ENCODE results near the gene ATG10. TPM values are rescaled to one million over a fixed set of nuclear protein-coding genes. Genes with fewer than 3 reads are reported as not detected.
"Not testable (repeated sequence)": the region's sequence is repeated elsewhere in the genome, so short reads cannot be mapped to it uniquely, and the experiment has no call there.

Gene ATG10
- polyA plus RNA-seq, 3 donors = 10.8 to 11.5 (median 11.3) TPM

GRCh38 chr5:82109915-82110314 lies 138.1 kb downstream of the ATG10 start:
- DNase-seq = not testable (repeated sequence)

- no peak for DNase-seq
Measured at GRCh38 chr5:82111191-82111590, 139.4 kb downstream of the ATG10 start.

GRCh38 chr5:82115858-82116257 lies 144.0 kb downstream of the ATG10 start:
- no peak for DNase-seq

- no peak for DNase-seq
Measured at GRCh38 chr5:82119889-82120288, 148.1 kb downstream of the ATG10 start.

GRCh38 chr5:82129723-82130285 lies 158.0 kb downstream of the ATG10 start:
- no peak for DNase-seq

- DNase-seq = no peak
Measured at GRCh38 chr5:82130602-82131001, 158.8 kb downstream of the ATG10 start.

- DNase-seq = no peak
Measured at GRCh38 chr5:82137205-82137604, 165.4 kb downstream of the ATG10 start.

GRCh38 chr5:82139837-82140236 lies 168.0 kb downstream of the ATG10 start:
- not testable (repeated sequence) for DNase-seq

- DNase-seq = no peak
Measured at GRCh38 chr5:82142217-82142841, 170.5 kb downstream of the ATG10 start.

GRCh38 chr5:82142928-82143577 lies 171.2 kb downstream of the ATG10 start:
- no peak for DNase-seq

GRCh38 chr5:82147860-82148573 lies 176.2 kb downstream of the ATG10 start:
- no peak for DNase-seq

GRCh38 chr5:82149434-82149833 lies 177.6 kb downstream of the ATG10 start:
- no peak for DNase-seq

GRCh38 chr5:82150559-82150958 lies 178.7 kb downstream of the ATG10 start:
- no peak for DNase-seq

GRCh38 chr5:82151204-82151603 lies 179.4 kb downstream of the ATG10 start:
- no peak for DNase-seq

- no peak for DNase-seq
Measured at GRCh38 chr5:82151662-82152061, 179.8 kb downstream of the ATG10 start.

- DNase-seq = no peak
Measured at GRCh38 chr5:82152978-82153481, 181.2 kb downstream of the ATG10 start.

- DNase-seq = no peak
Measured at GRCh38 chr5:82154776-82155175, 183.0 kb downstream of the ATG10 start.

- DNase-seq = no peak
Measured at GRCh38 chr5:82155305-82155704, 183.5 kb downstream of the ATG10 start.

- no peak for DNase-seq
Measured at GRCh38 chr5:82156874-82157273, 185.1 kb downstream of the ATG10 start.

GRCh38 chr5:82158755-82159413 lies 187.1 kb downstream of the ATG10 start:
- no peak for DNase-seq

GRCh38 chr5:82160948-82161347 lies 189.1 kb downstream of the ATG10 start:
- no peak for DNase-seq

- DNase-seq = no peak
Measured at GRCh38 chr5:82162573-82162972, 190.8 kb downstream of the ATG10 start.
